Measurements from ENCODE around the gene CDC25C.
A peak's percentile ranks its signal among the peaks of the same experiment; 100 is the strongest.
"Not testable (repeated sequence)": the region's sequence is repeated elsewhere in the genome, so short reads cannot be mapped to it uniquely, and the experiment has no call there.

Gene CDC25C

GRCh38 chr5:138344887-138345622 is 13.5 kb upstream of the CDC25C start:
- no peak for DNase-seq (ENCODE audit: low read depth)

DNA sequence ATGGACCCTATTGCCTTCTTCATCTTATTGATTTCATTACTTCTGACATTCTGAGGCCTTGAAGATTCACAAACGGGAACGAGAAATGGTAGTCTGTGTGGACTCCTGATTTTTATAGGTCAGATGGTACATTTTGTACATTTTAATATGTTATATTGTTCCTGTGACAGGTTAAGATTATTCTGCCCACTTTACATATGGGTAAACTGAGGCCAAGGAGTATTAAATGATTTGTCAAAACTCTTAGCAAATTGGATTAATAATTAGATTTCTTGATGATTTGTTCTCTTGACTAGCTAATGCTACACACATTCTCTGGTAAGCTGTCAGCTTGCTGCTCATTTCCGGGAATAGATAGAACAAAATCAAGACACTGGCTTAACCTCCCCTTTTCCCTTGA is 8.4 kb upstream of the CDC25C start:
- no peak for DNase-seq (ENCODE audit: low read depth)

DNA sequence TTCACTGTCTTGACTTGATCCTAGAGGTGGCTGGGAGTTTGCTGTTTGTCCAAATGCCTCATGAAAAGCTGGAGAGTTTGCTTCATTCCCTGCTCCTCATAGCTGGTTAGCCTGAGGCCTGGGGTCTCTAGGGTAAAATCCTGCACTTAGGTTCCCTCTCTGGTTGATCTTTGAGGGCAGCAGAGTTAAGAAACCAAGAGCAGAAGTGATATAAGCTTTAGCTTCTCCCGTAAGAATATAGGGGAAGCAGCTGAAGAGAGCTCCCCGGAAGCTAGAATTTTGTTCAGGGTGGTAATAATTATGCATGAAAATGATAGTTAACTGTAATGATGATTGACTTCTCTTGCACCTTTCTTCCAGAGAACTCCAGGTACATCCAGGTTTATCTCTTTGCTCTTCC is 7.9 kb upstream of the CDC25C start:
- no peak for DNase-seq (ENCODE audit: low read depth)

DNA sequence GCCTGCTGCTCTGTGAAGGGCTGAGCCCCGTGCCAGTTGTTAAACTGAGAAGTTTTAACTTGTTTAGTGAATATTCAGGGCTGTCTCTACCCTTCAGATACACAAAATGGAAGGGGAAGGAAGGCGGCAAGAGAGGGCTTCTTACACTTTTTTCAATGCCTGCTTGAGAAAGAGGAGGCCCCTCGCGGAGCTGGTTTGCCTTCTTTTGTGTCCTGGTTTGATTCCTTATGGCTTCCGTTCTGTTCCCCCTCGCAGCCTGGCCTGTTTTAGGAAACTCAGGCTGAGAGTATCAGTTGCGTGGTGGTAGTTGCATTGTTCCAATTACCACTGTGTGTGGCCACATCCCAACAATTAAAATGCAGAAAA is 7.5 kb upstream of the CDC25C start:
- peak; percentile 24 for DNase-seq (ENCODE audit: low read depth)

GRCh38 chr5:138338411-138339090 is 6.9 kb upstream of the CDC25C start:
- DNase-seq (ENCODE audit: low read depth) = no peak

GRCh38 chr5:138337685-138338410 is 6.2 kb upstream of the CDC25C start, which contains the start of gene FAM53C:
FAM53C (plus strand) TSS chr5:138338266; CDS start chr5:138341336, 3,070 bp downstream.
- peak; percentile 92 for DNase-seq (ENCODE audit: low read depth)

GRCh38 chr5:138336952-138337684 is 5.5 kb upstream of the CDC25C start:
- peak; percentile 81 for DNase-seq (ENCODE audit: low read depth)

DNA sequence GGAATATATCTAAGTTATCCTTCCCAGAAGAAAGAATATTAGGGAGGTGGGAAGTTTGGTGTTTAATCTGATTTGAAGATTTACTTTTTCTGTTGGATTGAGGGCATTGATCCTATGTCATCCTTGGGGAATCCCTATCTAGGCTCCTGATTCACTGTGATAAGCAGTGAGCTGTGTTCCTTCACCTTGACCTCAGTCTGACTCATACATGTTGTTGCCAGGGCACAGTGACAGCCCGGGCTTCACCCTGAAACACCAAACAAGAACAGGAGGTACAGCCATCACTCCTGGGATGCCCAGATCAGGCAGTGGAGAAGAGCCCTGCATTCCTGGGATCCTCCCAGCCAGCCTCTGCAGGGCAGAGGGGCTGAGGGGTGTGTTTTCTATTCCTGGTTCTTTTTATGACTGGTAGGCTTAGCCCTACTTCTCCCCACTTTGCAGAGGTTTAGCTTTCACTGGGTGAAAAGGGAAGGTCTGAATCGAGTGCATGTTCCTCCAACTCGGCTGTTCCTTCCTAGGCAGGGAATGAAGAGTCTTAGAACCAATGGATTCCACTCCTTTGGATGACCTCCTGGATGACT is 3.4 kb upstream of the CDC25C start:
- peak; percentile 63 for DNase-seq (ENCODE audit: low read depth)

GRCh38 chr5:138330813-138331448 is 673 bp downstream of the CDC25C start:
- peak; percentile 67 for DNase-seq (ENCODE audit: low read depth)

GRCh38 chr5:138318211-138318610 is 13.4 kb downstream of the CDC25C start:
- DNase-seq (ENCODE audit: low read depth) = not testable (repeated sequence)

DNA sequence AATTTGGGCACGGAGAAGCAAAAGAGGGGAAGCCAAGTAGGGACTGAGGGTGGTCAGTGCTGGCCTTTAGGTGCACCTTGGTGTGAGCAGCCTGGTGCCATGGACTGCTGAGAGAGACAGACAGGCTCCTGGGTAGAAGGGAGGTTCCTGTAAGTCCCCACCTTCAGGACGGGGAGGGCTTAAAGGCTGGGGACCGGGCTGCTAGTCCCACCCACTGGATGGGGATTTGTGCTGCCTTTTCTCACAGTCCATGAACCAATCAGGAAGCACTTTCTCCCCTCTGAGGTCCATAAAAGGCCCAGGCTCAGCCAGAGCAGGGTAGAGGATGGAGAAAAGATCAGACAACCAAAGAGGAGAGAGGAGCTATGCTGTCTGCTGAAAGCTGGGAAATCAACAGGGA is 15.2 kb downstream of the CDC25C start:
- no peak for DNase-seq (ENCODE audit: low read depth)

- DNase-seq (ENCODE audit: low read depth) = no peak
Observed at GRCh38 chr5:138315751-138316278, 15.8 kb downstream of the CDC25C start.

DNA sequence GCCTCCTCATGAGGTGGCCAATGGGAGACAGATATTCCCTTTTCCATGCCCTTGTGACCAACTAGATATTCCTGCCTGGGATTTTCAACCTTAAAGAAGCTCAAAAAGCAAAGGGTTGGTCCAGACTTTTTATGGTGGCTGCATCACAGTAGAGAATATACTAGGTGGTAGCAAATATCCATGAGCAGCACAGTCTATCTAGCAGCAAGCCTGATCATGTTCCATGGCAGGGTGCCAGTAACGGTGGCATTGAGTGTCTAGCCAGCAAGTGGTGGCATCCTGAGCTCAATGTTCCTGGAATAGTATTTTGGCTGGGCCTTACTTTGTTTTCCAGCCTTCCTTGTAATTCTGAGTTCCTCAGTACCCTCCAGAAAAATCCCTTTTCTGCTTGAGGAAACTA is 25.8 kb downstream of the CDC25C start:
- no peak for DNase-seq (ENCODE audit: low read depth)

- peak; percentile 71 for DNase-seq (ENCODE audit: low read depth)
Observed at GRCh38 chr5:138303372-138303771, 28.2 kb downstream of the CDC25C start.

GRCh38 chr5:138289296-138289695 is 42.3 kb downstream of the CDC25C start:
- DNase-seq (ENCODE audit: low read depth) = no peak

GRCh38 chr5:138287246-138287645 is 44.4 kb downstream of the CDC25C start:
- no peak for DNase-seq (ENCODE audit: low read depth)

DNA sequence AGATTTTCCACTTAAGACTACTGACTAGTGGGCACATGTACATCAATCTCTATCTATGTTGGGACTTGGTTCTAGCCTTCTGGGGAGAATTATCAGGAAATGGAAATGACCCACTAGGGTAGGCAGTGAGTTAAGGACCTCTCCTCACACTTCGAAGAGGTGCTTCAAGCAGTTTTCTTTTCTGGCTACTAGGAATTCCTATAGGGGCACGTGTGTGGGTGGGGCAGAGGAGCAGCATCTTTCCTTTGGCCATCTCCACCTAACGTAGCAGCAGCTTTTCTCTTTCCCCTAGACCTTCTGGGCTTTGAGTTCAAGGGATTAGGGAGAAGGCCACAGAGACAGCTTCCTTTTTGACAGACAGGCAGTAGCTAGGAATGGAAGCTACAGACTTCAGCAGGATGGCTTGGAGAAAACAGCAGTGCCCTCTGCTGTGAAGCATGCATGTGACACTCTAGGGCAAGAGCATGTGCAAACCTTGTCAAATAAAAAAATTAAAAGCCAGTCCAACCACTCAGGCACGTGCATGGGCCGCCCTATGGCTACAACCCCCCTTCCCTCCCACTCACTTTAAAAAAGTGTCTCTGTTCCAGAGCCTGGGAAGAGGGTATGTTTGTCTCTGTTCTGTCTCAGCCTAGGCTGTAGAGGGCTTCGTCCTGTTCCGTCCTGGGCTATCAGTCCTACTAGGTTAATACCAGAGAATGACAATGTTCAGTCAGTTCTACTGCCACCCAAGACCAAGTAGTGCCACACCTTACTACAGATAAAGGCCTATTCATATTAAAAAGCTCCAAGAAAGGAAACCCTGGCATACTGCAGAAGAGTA is 48.5 kb downstream of the CDC25C start:
- peak; percentile 63 for DNase-seq (ENCODE audit: low read depth)

DNA sequence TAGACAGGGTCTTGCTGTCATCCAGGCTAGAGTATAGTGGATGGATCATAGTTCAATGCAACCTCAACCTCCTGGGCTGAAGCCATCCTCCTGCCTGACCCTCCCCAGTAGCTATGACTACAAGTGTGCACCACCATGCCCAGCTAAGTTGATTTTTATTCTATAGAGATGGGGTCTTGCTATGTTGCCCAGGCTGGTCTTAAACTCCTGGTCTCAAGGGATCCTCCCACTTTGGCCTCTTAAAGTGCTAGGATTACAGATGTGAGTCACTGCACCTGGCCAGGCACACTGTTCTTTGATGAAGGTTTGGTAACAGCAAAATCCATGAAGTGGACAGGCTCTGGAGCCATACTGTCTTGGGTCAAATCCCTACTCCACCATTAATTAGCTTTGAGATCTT is 50.7 kb downstream of the CDC25C start:
- DNase-seq (ENCODE audit: low read depth) = no peak

DNA sequence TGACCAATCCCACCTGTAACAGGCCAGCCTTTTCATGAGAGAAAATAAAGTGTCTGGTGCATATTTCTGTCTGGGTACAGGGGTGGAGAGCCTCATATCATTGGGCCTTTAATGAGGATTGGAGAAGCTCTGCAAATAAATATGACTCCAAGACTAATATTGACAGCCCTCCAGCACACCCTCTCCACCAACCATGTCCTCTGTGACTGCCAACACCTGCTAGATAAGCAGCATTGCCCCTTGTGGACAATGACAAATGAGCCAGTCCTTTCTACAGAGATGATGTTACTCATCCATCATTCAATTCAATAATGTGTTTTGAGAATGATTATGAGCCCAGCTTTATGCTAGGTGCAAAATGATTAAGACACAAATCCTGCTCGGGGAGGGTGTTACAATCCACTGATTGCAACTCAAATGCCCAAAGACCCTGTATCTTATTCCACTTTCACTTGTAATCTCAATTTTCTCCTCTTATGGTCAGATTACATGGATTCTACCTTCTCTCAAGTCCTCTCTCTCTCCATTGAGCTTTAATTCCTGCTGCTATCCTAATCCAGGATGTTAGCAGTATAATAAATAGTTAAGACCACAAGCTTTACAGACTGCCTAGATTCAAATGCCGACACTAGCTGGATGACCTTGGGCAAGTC is 55.1 kb downstream of the CDC25C start:
- DNase-seq (ENCODE audit: low read depth) = no peak

- DNase-seq (ENCODE audit: low read depth) = no peak
Observed at GRCh38 chr5:138275895-138276294, 55.7 kb downstream of the CDC25C start.

Measured in ELR (cell line).